IMR-90 (cell line): ENCODE results near the gene NRP1. TPM values are rescaled to one million over a fixed set of nuclear protein-coding genes. Genes with fewer than 3 reads are reported as not detected.

Experiments used
- POLR2A ChIP-seq: IDR thresholded peaks from 2 replicates; pipeline ENCODE4 v1.6.1; 2012; ENCODE audit warnings: mild to moderate bottlenecking, low read depth, low read length
- RCOR1 ChIP-seq: IDR thresholded peaks from 2 replicates; pipeline ENCODE4 v1.6.1; 2012; ENCODE audit warnings: mild to moderate bottlenecking, low read length, improper control_type of control experiment; ENCODE audit not compliant: insufficient replicate concordance
- USF2 ChIP-seq: fragments of 150-350 bp; IDR thresholded peaks from 2 replicates; pipeline ENCODE4 v1.6.1; 2017; ENCODE audit warnings: mild to moderate bottlenecking, antibody characterized with exemption, low read length, low read depth
- polyA plus RNA-seq, 3 experiments: library from polyadenylated mRNA; depleted of rRNA; stranded (reverse); fragments of >200 nt; gene quantifications; 2 replicates each; pipeline ENCODE4 v1.2.3, GENCODE V29; 2012; ENCODE audit warnings: low replicate concordance in 1 of 3
- total RNA-seq: library from RNA; depleted of rRNA; stranded (reverse); fragments of >200 nt; gene quantifications from 2 replicates; pipeline ENCODE4 v1.2.3, GENCODE V29; 2012

Gene NRP1
- total and polyA plus RNA-seq, 2 of the 4 experiments (the other 2 are of a cell fraction), result 108 to 227 TPM

DNA sequence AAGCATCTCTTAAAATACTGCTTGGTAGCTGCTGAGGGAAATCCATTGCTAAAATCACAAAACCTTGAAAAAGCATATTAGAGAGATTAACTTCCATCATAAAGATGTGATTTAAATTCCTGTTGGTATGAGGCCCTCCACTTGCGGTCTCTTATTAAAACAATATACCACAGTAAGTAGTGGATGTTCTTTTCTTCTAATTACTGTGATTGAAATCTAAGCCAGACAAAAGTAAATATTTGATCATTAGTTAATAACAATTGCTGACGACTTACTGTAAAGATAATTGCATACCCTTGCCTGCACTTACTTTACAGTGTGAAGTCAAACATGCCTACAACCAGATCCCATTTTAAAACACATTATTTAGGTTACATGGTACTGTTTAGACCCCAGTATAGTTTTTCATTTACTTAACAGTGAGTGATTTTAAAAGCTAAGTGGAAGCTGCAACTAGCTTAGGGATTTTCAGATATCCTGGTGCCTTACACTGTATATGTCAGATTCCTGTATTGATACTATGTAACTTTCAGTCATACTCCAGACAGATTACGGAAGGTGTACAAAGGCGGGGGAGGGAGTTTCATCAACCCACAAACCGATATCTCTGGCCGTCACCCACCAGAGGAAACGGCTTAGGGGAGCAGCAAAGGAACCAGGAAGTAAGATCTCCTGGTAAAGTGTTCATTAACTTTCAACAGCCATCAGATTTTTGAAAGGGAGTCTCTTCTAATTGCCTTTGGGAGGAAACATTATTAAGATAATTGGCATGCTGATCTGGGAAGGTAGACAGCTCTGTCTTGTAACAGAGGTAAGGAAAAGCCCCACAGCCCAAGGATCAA lies 986 bp downstream of the NRP1 start (continued):
- no peak for TF ChIP-seq USF2
- TF ChIP-seq POLR2A, result no peak
- no peak for TF ChIP-seq RCOR1
